ENCODE measurements around the gene ADCY6.

DNA sequence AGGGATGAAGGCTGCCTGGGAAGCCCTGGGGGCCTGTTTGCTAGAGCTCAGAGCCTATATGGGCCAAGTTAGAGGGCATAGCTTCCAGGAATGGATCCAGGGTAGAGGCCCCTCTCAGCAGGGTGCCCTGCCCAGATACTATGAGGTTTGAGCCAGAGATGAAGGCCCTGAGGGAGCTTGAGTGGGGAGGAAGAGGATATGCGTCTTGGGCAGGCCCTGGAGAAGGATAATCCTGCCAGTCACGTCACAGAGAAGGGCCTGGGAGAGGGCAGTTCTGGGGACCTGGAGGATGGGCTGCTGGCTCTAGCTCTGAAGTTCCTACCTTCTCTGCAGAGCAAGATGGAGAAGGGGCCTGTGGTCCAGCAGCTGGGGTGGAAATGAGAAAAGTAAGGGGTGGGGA is 23.5 kb upstream of the ADCY6 start:
- TF ChIP-seq, protein P1, sequence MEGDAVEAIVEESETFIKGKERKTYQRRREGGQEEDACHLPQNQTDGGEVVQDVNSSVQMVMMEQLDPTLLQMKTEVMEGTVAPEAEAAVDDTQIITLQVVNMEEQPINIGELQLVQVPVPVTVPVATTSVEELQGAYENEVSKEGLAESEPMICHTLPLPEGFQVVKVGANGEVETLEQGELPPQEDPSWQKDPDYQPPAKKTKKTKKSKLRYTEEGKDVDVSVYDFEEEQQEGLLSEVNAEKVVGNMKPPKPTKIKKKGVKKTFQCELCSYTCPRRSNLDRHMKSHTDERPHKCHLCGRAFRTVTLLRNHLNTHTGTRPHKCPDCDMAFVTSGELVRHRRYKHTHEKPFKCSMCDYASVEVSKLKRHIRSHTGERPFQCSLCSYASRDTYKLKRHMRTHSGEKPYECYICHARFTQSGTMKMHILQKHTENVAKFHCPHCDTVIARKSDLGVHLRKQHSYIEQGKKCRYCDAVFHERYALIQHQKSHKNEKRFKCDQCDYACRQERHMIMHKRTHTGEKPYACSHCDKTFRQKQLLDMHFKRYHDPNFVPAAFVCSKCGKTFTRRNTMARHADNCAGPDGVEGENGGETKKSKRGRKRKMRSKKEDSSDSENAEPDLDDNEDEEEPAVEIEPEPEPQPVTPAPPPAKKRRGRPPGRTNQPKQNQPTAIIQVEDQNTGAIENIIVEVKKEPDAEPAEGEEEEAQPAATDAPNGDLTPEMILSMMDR (conservative IDR thresholded peaks at IDR 0.05; ENCODE audit: low read depth, low read length), result no peak
- TF ChIP-seq MXI1 (IDR thresholded peaks at IDR 0.05; ENCODE audit: borderline replicate concordance, low read depth, low read length), result no peak
- no peak for TF ChIP-seq MAFK (IDR thresholded peaks at IDR 0.05; ENCODE audit: low read depth, low read length)
- TF ChIP-seq POLR2A (IDR thresholded peaks at IDR 0.05; ENCODE audit: low read depth, low read length), result no peak
- TF ChIP-seq FOS (IDR thresholded peaks at IDR 0.05; ENCODE audit: low read depth, low read length), result no peak

Data from IMR-90 (cell line).